GM12801 (cell line): Measurements from ENCODE around the gene LAMTOR2.

ENCODE experiments used
- CTCF ChIP-seq: IDR thresholded peaks from one replicate; pipeline ENCODE4 v1.5.1; 2011; ENCODE audit warnings: control low read depth; ENCODE audit not compliant: insufficient read length; ENCODE audit errors: extremely low read depth

LAMTOR2 gene

GRCh38 chr1:156033011-156033410 is 21.6 kb upstream of the LAMTOR2 start:
- no peak for TF ChIP-seq CTCF

- no peak for TF ChIP-seq CTCF
Measured at GRCh38 chr1:156042828-156043227, 11.8 kb upstream of the LAMTOR2 start.

- TF ChIP-seq CTCF, result no peak
Measured at GRCh38 chr1:156045076-156045475, 9.5 kb upstream of the LAMTOR2 start.

GRCh38 chr1:156048663-156049258 is 5.8 kb upstream of the LAMTOR2 start:
- TF ChIP-seq CTCF, result no peak

- no peak for TF ChIP-seq CTCF
Measured at GRCh38 chr1:156050376-156050775, 4.2 kb upstream of the LAMTOR2 start.

- TF ChIP-seq CTCF, result no peak
Measured at GRCh38 chr1:156051011-156051725, 3.4 kb upstream of the LAMTOR2 start.

GRCh38 chr1:156052862-156053767 is 1.5 kb upstream of the LAMTOR2 start:
- no peak for TF ChIP-seq CTCF
